ENCODE data around the gene CHST3. TPM values are rescaled to one million over a fixed set of nuclear protein-coding genes. Genes with fewer than 3 reads are reported as not detected.

Gene CHST3
- total RNA-seq, 1 experiment from 2014 or later, result 22.4 TPM

- no peak for DNase-seq (ENCODE audit: low read depth)
Observed at GRCh38 chr10:71989661-71990454, 25.7 kb downstream of the CHST3 start.

GRCh38 chr10:71990706-71991269 is 26.6 kb downstream of the CHST3 start:
- DNase-seq (ENCODE audit: low read depth), result no peak

DNA sequence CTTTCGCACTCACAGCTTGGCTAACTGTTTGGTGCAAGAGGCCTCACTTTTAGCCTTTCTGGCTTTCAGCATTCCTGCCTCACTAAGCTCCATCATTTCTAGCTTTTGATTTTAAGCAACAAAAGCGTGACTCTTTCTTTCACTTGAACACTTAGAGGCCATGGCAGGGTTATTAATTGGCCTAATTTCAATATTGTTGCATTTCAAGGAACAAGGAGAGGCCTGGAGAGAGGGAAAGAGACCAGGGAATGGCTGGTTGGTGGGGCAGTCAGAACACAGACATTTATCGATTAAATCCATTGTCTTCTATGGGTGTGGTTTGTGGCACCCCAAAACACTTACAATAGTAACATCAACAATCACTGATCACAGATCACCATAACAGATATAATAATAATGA is 31.3 kb downstream of the CHST3 start:
- no peak for DNase-seq (ENCODE audit: low read depth)

DNA sequence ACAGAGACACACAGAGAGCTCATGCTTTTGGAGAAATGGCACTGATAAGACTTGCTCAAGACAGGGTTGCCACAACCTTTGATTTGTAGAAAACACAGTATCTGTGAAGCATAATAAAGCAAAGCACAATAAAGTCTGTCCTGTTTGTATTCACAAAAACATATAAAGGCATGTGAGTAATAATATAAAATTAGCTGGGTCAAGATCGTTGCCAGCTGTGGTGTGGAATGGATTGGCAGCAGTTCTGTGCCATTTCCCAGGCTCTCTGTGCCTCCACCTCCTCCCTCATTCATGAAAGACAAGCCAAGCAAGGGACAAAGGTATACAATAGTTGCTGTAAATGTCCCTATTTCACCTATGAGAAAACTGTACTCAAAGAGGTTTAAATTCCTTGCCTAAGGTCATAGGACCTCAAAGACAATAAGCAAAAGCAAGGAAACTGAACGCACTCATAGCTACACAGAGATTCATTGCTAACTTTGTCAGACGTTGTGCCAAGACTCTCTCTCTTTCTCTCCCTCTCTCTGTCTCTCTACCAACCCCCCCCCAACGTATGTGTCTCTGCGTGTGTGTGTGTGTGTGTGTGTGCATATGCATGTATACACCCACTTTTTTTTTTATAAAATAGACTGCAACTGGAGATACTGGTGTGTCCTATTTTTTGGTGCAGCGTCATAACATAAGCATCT is 31.8 kb downstream of the CHST3 start:
- peak; percentile 26 for DNase-seq (ENCODE audit: low read depth)

DNA sequence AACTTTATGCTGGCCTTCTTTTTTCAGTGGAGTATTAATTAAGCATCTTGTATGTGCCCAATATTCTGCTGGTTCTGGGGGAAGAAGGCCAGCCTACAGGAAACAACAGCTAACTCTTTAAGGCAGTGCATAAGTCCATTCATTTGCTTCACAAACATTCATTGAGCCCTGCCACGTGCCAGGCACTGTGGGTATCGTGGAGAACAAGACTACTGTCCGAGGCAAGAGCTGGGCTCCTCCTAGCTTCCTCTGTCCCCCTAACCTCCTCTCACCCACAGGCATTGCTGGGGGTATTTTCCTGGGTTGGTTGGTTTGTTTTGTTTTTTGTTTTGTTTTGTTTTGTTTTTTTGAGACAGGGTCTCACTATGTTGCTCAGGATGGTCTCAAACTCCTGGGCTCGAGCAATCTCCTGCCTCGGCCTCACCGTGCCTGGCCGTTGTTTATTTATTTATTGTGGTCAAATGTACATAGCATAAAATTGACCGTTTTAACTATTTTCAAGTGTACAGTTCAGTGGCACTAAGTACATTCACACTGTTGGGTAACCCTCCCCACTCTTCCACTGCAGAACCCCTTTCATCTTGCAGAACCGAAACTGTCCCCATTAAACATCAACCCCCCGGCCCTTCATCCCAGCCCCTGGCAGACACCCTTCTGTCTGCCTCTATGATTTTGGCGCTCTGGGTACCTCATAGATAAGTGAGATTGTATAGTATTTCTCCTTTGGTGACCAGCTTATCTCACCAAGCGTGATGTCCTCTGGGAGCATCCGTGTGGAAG is 32.6 kb downstream of the CHST3 start:
- no peak for DNase-seq (ENCODE audit: low read depth)

GRCh38 chr10:71998119-71998839 is 34.1 kb downstream of the CHST3 start:
- peak; percentile 76 for DNase-seq (ENCODE audit: low read depth)

DNA sequence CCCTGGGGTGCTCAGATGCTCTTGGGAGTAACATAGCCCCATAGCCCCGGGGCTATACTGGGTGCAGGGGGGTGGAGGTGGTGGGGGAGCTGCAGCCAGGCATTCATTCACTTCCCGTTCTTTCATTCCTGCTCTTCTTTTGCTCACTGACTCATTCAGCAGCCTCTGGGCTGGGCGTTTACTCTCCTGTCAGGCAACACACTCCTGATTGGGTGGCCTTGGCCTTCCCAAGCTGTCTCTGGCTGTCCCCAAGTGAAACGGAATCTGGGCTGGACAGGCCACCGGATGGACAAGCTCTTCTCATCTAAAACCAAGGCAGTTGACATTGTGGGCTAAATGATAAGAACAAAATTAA is 34.6 kb downstream of the CHST3 start:
- peak; percentile 89 for DNase-seq (ENCODE audit: low read depth)

GRCh38 chr10:71999360-72000072 is 35.3 kb downstream of the CHST3 start:
- DNase-seq (ENCODE audit: low read depth), result no peak

DNA sequence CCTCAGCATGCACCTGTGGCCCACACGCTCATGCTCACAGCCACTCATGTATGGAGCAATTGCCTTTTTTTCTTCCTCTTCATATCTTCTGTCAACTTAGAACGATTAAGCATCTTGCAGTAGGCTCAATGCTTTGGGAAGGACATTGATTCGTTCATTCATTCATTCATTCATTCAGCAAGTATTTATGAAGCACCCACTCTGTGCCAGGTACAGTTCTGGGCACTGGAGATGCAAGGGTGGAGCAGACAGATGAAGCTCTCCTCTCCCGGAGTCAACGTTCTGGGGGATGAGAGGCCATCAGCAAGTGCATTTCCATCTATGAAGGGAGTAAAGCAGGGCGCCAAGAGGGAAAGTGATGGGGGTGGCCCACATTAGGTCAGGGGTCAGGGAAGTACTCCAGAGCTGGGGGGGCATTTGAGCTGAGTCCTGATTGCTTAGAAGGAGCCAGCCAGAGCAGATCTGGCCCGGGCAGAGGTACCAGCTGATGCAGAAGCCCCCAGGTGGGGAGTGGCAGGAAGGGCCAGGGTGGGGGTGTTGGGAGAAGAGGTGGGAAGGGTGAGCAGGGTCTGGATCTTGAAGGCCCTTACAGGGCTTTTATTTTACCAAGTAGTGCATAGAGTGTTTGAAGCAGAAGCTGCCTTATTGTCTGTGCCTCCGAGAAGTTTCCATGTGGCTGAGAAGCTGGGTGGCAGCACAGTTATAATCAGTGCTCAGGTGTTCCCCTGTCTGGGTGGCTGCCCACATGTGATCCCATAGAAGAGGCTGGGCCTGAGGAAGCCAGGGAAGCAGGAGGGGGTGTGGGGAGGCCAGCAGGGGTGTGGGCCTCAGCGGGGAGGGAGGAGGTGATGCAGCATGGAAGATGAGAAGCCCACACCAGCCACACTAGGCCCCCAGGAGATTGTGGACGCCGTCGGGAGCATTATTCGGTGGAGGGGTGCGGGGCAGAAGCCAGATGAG is 36.2 kb downstream of the CHST3 start:
- DNase-seq (ENCODE audit: low read depth), result no peak

DNA sequence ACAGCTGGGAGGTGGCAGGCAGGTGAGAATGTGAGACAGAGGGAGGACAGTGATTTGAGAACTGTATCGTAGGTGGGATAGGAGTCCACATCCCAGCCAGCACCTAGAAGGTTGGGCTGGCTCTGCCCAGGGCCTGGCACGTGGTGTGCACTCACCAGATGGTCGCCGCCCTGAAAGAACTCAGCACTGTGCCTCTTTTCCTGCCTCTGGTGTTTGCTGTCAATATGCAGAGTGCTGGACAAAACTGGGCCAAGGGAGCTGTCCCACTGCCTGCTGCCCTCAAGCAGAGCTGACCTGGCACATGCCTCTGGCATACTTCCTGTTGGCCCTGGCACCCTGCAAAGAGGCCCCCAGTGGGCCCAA is 36.8 kb downstream of the CHST3 start:
- no peak for DNase-seq (ENCODE audit: low read depth)

- DNase-seq (ENCODE audit: low read depth), result no peak
Observed at GRCh38 chr10:72002354-72003295, 38.4 kb downstream of the CHST3 start.

- DNase-seq (ENCODE audit: low read depth), result no peak
Observed at GRCh38 chr10:72006026-72006425, 41.8 kb downstream of the CHST3 start.

- DNase-seq (ENCODE audit: low read depth), result no peak
Observed at GRCh38 chr10:72007246-72007892, 43.2 kb downstream of the CHST3 start.

GRCh38 chr10:72008096-72008981 is 44.1 kb downstream of the CHST3 start:
- no peak for DNase-seq (ENCODE audit: low read depth)

DNA sequence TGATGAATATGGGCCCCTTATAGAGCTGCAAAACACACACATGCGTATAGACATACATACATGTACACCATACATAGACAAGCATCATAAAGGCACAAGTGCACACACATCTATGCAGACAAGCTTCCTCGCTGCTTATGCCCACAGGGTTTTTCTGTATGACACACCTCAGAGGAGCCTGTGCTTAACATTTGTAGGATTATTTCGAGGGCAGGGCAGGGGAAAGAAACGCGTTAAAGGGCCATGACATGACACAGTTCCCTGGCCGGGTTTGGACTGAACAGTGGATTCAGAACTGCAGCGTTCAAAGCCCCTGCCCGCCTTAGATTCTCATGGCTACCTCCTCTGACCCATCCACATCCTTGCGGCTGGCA is 44.8 kb downstream of the CHST3 start:
- peak; percentile 85 for DNase-seq (ENCODE audit: low read depth)

DNA sequence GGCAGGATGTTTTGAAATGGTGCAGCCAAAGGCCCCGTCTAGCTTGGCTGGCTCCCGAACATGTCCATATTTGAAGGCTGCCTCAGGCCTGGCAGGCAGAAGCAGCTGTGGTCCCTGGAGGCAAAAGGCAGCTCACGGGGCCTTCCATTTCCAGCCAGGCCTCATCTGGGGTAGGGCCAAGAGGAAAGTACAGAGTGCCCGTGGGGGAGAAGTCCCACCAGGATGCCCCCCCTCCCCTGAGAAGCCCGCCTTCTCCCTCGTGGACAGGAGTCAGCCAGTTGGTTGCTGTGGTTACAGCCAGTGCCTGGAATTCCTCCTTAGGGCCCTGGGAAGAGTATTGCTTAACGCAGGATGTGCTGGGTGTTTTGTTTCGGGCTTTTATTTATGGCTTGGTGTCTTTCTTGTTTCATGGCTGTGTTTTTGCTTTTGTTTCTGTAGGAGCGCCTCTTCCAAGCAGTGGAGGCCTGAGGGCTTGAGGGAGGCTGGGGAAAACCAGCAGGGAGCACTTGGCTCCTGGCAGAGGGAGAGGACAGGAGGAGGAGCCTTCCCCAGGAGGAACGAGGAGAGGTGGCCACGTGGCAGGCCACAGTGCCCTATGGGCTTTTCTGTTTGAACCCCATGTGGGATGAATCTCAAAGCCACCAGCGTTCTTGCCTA is 45.4 kb downstream of the CHST3 start:
- DNase-seq (ENCODE audit: low read depth), result peak; percentile 95

Measured in M059J (cell line).